ENCODE data around the gene EGLN2.
"Not testable (repeated sequence)": the region's sequence is repeated elsewhere in the genome, so short reads cannot be mapped to it uniquely, and the experiment has no call there.

Gene EGLN2

GRCh38 chr19:40798683-40799557 is at the start of gene EGLN2:
Gene EGLN2, plus strand, starts transcription at chr19:40799191. Its CDS starts 1,382 bp downstream, at chr19:40800573.
- DNase-seq (ENCODE audit: low spot score), result peak; percentile 99

DNA sequence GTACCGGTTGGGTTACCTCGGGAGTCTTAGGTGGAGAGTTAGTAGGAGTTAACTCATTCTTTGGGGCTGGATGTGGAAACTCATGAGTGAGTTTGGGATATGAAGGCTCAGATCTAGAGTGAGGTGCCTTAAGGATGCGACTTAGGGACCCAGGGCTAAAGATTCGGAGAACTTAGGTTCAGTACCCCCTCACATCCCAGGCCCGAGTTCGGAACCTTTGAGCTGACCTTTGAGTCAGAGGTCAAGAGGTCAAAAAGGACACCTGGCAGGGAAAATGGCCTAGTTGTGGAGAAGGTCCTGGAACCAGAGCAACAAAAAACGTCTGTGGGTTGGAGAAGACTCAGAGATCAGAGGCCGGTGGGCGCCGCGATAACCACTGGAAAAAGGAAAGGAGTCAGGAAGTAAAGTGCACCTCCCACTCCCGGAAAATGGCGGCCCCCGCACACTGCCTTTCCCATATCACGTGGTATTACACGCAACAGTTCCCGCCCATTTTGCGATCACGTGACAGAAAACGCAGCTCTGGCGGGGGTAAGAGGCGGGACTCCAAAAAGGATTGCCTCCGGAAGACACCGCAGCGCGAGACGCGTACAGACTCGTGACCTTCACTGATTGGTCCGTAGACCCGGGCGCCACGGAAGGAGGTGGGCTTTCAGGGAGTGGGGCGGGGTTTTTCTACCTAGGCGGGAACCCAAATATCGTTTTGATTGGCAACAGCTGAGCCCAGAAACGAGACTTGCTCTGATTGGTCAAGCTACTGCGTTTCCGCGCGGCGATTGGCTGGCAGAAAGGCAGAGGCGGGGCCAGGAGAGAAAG is 48.7 kb upstream of the EGLN2 start, which contains the start of gene ACTMAP:
TSS of gene ACTMAP (minus strand) at position 420 of the 816 bp plus-strand sequence. CDS start 674 bp downstream, outside the sequence.
- peak; percentile 99 for DNase-seq (ENCODE audit: low spot score)

GRCh38 chr19:40750874-40751537 is 48.0 kb upstream of the EGLN2 start, which contains the start of gene SNRPA:
Gene SNRPA, plus strand, starts transcription at chr19:40751203. Its CDS starts 206 bp downstream, at chr19:40751409.
- peak; percentile 99 for DNase-seq (ENCODE audit: low spot score)

- no peak for DNase-seq (ENCODE audit: low spot score)
Measured at GRCh38 chr19:40752257-40752781, 46.7 kb upstream of the EGLN2 start.

DNA sequence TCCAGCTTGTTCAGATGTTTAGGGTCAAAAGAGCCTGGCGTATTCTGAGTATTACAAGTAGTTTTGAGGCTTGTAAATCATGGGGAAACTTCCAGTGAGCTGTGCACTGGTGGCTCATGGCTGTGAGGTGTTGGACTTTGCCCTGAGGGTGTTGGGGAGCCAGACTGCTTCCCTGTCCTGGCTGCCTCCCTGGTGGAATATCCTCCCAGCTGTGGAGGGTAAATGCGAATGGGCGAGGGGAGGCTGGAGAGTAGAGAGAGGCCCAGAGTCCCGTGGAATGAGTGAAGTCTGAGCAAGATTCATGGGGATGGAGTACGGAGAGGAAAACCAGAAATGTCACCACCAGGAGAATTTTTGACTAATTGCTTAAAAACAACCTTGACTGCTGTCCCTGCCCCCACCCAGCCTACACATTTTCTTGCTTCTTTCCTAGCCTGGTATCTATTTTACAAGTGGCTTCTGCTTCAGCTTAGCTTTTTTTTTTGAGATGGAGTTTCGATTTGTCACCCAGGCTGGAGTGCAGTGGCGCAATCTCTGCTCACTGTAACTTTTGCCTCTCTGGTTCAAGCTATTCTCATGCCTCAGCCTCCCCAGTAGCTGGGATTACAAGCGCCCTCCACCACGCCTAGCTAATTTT is 44.3 kb upstream of the EGLN2 start:
- no peak for DNase-seq (ENCODE audit: low spot score)

DNA sequence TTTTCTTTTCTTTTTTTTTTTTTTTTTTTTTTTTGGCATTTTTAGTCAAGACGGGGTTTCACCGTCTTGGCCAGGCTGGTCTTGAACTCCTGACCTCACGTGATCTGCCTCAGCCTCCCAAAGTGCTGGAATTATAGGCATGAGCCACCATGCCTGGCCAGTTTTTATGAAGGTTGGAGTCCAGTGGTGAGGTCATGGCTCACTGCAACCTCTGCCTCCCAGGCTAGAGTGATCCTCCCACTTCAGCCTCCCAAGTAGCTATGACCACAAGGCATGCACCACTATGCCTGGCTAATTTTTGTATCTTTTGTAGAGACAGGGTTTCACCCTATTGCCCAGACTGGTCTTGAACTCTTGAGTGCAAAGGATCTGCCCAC is 43.8 kb upstream of the EGLN2 start:
- DNase-seq (ENCODE audit: low spot score), result no peak

DNA sequence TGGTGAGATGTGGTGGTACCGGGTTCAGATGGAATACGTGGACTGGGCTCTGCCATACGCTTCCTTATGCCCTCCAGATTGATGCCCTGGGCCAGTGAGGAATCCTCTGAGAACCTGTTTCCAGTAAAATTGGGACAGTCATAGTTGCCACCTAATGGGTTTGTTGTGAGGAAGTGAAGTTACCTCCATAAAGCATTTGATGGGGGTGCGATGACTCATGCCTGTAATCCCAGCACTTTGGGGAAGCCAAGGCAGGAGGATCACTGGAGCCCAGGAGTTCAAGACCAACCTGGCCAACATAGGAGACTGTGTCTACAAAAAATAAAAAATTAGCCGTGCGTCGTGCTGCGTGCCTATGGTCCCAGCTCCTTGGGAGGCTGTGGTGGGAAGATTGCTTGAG is 43.2 kb upstream of the EGLN2 start:
- no peak for DNase-seq (ENCODE audit: low spot score)

GRCh38 chr19:40756502-40757110 is 42.4 kb upstream of the EGLN2 start:
- no peak for DNase-seq (ENCODE audit: low spot score)

DNA sequence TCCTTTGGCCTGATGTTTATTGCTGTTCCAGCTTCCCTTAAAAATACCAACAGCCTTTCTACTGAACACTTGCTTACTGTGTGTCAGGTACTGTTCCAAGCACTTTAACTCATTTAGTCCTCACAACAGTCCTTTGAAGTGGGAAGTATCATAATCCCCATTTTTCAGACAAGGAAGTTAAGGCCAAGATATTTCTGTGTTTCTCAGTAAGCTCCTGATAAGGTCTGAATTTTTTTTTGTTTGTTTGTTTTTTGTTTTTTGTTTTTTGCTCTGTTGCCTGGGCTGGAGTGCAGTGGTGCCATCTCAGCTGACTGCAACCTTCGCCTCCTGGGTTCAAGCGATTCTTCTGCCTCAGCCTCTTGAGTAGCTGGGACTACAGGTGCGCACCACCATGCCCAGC is 40.5 kb upstream of the EGLN2 start:
- DNase-seq (ENCODE audit: low spot score), result no peak

GRCh38 chr19:40759352-40759751 is 39.6 kb upstream of the EGLN2 start:
- no peak for DNase-seq (ENCODE audit: low spot score)

GRCh38 chr19:40762754-40763470 is 36.1 kb upstream of the EGLN2 start:
- DNase-seq (ENCODE audit: low spot score), result no peak

DNA sequence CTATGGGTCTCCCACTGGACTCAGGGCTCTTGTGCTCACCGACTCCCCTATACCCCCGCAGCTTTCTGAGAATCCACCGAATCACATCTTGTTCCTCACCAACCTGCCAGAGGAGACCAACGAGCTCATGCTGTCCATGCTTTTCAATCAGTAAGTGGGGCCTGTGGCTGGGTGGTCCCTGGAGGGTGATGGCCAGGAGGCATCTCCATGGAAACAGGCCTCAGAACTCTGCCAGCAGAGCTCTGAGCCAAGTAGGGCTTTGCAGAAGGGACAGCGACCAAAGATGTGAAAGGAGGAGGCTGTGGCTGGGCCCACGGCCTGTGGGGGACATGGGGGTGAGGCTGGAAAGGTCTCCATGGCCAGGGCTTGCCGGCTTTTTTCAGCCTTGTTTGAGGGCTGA is 35.5 kb upstream of the EGLN2 start:
- DNase-seq (ENCODE audit: low spot score), result no peak

DNA sequence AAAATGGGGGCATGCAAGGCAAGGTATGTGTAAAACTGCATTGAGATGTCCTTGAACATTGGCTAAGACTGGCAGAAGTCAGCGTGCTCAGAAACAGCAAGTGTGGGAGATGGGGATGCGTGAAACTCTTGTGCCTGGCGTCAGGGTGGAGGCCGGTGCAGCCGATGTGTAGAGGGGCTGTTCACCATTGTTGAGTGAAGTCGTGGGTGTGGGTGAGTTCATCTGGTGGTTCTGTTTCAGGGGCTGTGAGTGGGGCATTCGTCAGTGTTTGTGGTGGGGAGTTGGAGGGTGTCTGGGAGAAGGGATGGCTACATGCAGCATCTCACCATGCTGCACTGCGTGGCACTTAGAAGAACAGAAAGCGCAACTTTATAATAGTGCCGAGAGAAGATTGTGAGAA is 35.0 kb upstream of the EGLN2 start:
- no peak for DNase-seq (ENCODE audit: low spot score)

DNA sequence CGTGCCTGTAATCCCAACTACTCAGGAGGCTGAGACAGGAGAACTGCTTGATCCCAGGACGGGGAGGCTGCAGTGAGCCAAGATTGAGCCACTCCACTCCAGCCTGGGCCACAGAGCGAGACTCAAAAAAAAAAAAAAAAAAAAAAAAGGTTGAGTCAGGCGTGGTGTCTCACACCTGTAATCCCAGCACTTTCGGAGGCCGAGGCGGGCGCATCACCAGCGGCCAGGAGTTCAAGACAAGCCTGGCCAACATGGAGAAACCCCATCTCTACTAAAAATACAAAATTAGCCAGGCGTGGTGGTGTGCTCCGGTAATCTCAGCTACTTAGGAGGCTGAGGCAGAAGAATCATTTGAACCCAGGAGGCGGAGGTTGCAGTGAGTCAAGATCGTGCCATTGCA is 32.6 kb upstream of the EGLN2 start:
- not testable (repeated sequence) for DNase-seq (ENCODE audit: low spot score)

GRCh38 chr19:40768869-40769268 is 30.1 kb upstream of the EGLN2 start:
- no peak for DNase-seq (ENCODE audit: low spot score)

DNA sequence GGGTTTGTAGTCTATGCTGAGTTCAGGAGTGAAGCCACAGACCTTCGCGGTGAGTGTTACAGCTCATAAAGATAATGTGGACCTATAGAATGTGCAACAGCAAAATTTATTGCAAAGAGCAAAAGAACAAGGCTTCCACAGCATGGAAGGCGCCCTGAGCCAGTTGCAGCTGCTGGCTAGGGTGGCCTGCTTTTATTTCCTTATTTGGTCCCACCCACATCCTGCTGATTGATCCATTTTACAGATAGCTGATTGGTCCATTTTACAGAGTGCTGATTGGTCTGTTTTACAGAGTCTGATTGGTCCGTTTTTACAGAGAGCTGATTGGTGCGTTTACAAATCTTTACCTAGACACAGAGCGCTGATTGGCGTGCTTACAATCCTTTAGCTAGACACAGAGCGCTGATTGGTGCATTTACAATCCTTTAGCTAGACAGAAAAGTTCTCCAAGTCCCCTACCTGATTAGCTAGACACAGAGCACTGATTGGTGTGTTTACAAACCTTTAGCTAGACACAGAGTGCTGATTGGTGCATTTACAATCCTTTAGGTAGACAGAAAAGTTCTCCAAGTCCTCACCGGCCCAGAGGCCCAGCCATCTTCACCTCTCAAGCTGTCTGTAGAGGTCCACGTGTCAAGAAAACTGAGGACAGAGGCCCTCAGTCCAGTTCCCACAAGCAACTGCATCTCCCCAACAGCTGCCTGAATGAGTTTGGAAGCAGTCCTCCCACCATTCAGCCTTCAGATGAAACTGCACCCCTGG is 27.7 kb upstream of the EGLN2 start:
- DNase-seq (ENCODE audit: low spot score), result not testable (repeated sequence)

- no peak for DNase-seq (ENCODE audit: low spot score)
Measured at GRCh38 chr19:40774916-40775631, 23.9 kb upstream of the EGLN2 start, which contains the start of gene MIA. Gene MIA, plus strand, starts transcription at chr19:40775521. Its CDS starts 22 bp downstream, at chr19:40775543.

- no peak for DNase-seq (ENCODE audit: low spot score)
Measured at GRCh38 chr19:40775632-40776022, 23.4 kb upstream of the EGLN2 start.

DNA sequence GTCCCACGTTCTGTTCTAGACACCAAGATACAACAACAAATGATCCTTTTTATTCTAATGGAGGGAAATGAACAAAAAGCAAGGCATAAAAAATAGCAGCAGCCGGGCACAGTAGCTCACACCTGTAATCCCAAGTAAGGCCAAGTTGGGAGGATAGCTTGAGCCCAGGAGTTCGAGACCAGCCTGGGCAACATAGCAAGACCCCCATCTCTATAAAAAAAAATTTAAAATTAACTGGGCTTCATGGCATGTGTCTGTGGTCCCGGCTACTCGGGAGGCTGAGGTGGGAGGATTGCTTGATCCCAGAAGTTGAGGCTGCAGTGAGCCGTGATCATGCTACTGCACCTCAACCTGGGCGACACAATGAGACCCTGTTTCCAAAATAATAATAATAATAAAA is 22.6 kb upstream of the EGLN2 start:
- DNase-seq (ENCODE audit: low spot score), result no peak
